Measurements from ENCODE around the gene OVOL2.

Gene OVOL2

GRCh38 chr20:18014411-18014810 is 43.3 kb downstream of the OVOL2 start:
- DNase-seq (ENCODE audit: insufficient read length, low spot score) (no peak), FAIRE-seq (no peak)
- TF ChIP-seq POLR2A (IDR thresholded peaks at IDR 0.05; ENCODE audit: low read depth, low read length): no peak

DNA sequence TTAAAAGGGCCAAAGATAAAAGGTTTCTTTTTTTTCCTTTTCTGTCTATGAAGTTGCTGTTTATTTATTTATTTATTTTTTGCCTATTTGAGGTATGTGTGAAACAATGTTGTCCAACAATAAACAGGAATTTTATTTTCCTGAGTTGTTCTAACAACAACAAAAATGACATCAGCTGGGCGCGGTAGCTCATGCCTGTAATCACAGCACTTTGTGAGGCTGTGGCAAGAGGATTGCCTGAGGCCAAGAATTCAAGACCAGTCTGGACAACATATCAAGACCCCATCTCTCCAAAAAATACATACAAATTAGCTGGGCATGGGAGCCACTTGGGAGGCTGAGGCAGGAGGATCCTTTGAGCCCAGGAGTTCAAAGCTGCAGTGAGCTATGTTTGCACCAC is 44.8 kb downstream of the OVOL2 start:
- DNase-seq (ENCODE audit: insufficient read length, low spot score) (no peak), FAIRE-seq (no peak)

GRCh38 chr20:18011951-18012645 is 45.6 kb downstream of the OVOL2 start:
- FAIRE-seq (no peak), DNase-seq (ENCODE audit: insufficient read length, low spot score) (no peak)
- TF ChIP-seq POLR2A (IDR thresholded peaks at IDR 0.05; ENCODE audit: low read depth, low read length): no peak

More for the DNA sequence above, 44.8 kb downstream of the OVOL2 start:
- TF ChIP-seq POLR2A (IDR thresholded peaks at IDR 0.05; ENCODE audit: low read depth, low read length): no peak

- DNase-seq (ENCODE audit: insufficient read length, low spot score) (no peak), FAIRE-seq (no peak)
- no peak for TF ChIP-seq POLR2A (IDR thresholded peaks at IDR 0.05; ENCODE audit: low read depth, low read length)
These were observed 46.2 kb downstream of the OVOL2 start for GRCh38 chr20:18011482-18011881.

DNA sequence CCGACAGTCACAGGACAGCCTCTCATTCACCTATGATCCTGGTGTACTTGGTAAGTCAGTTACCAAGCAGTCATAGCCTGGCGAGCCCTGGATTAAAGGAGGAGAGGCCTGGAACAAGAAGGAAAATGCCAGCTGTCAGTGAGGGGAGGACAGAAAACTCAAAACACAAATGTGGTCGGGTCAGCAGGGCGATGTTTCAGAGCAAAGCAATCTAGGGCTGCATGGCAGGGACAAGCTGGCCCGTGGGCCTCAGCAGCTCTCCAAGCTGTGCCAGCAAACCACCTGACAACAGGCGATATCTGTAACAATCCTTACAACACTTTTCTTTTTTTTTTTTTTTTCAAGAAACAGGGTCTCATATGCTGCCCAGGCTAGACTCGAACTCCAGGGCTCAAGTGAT is 48.6 kb downstream of the OVOL2 start:
- DNase-seq (ENCODE audit: insufficient read length, low spot score) (no peak), FAIRE-seq (no peak)
- no peak for TF ChIP-seq POLR2A (IDR thresholded peaks at IDR 0.05; ENCODE audit: low read depth, low read length)

- no peak for TF ChIP-seq POLR2A (IDR thresholded peaks at IDR 0.05; ENCODE audit: low read depth, low read length)
- DNase-seq (ENCODE audit: insufficient read length, low spot score): no peak
- no peak for FAIRE-seq
These were observed 50.0 kb downstream of the OVOL2 start for GRCh38 chr20:18007534-18008292.

DNA sequence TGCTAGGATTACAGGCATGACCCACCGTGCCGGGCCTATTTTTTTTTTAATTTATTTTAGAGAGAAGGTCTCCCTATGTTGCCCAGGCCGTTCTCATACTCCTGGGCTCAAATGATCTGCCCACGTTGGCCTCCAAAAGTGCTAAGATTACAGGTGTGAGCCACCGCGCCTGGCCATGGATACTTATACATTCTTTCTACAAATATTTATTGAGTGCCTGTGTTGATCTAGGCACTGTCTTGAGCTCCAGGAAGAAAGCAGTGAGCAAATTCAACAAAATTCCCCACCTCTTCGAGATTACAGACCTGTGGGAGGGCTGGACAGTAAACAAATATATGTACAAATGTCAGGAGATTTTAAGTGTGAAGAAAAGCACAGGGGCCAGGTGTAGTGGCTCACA is 51.0 kb downstream of the OVOL2 start:
- no peak for TF ChIP-seq POLR2A (IDR thresholded peaks at IDR 0.05; ENCODE audit: low read depth, low read length)
- no peak for FAIRE-seq
- no peak for DNase-seq (ENCODE audit: insufficient read length, low spot score)

GRCh38 chr20:18005990-18006364 is 51.7 kb downstream of the OVOL2 start:
- DNase-seq (ENCODE audit: insufficient read length, low spot score) (no peak), FAIRE-seq (no peak)
- no peak for TF ChIP-seq POLR2A (IDR thresholded peaks at IDR 0.05; ENCODE audit: low read depth, low read length)

- FAIRE-seq (no peak), DNase-seq (ENCODE audit: insufficient read length, low spot score) (no peak)
- TF ChIP-seq POLR2A (IDR thresholded peaks at IDR 0.05; ENCODE audit: low read depth, low read length): no peak
These were observed 52.3 kb downstream of the OVOL2 start for GRCh38 chr20:18005170-18005989.

DNA sequence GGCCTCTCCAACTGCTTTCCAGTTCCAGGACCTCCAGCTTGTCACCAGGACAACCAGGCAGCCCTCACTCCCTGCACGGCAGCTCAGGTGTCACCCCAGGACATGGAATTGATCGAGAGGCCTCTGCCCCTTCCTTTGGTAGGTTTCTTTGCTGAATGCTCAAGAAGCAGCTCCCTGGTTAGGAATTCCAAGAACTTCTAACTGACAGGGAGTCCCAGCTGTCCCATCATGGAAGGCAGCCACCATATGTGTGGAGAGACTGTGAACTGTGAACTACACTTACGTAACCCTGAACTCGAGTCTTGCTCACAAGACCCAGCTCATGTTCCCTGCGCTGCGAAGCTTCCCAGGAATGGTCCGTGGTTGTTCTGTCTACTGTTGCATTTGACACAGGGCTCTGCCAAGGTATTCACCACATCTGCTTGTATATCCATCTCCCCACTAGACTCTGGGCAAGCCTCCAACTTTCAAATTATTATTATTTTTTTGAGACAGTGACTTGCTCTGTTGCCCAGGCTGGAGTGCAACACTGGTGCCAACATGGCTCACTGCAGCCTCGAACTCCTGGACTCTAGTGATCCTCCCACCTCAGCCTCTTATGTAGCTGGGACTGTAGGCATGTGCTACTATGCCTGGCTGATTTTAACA is 53.2 kb downstream of the OVOL2 start:
- FAIRE-seq (no peak), DNase-seq (ENCODE audit: insufficient read length, low spot score) (no peak)
- TF ChIP-seq POLR2A (IDR thresholded peaks at IDR 0.05; ENCODE audit: low read depth, low read length): no peak

- DNase-seq (ENCODE audit: insufficient read length, low spot score) (no peak), FAIRE-seq (no peak)
- TF ChIP-seq POLR2A (IDR thresholded peaks at IDR 0.05; ENCODE audit: low read depth, low read length): no peak
These were observed 53.8 kb downstream of the OVOL2 start for GRCh38 chr20:18003897-18004296.

- FAIRE-seq (no peak), DNase-seq (ENCODE audit: insufficient read length, low spot score) (peak; percentile 40)
- TF ChIP-seq POLR2A (IDR thresholded peaks at IDR 0.05; ENCODE audit: low read depth, low read length): no peak
These were observed 56.4 kb downstream of the OVOL2 start for GRCh38 chr20:18001131-18001921.

DNA sequence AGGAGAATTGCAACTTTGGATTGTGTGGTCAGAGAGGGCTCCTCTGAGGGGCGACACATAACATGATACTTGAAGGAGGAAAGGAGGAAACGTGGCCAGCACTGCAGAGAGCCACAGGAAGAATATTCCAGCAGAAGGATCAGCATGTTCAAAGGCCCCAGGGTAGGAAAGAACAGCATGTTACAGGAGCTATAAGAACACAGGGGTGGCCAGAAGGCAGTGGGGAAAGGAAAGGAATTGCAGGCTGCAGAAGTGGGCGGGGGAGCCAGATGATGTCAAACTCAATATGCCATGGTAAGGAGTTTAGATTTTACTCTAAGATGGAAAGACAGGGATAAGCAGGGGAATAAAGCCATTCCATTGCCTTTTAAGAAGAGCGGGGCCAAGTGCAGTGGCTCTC is 58.1 kb downstream of the OVOL2 start:
- TF ChIP-seq POLR2A (IDR thresholded peaks at IDR 0.05; ENCODE audit: low read depth, low read length): no peak
- no peak for FAIRE-seq
- DNase-seq (ENCODE audit: insufficient read length, low spot score): no peak
